HepG2 (cell line): ENCODE results near the gene HBS1L. TPM values are rescaled to one million over a fixed set of nuclear protein-coding genes. Genes with fewer than 3 reads are reported as not detected.

Experiments
- ATAC-seq: fragments of 200-7000 bp; cut with Tn5 transposase; 3 replicates; pipeline ENCODE4 v1.9.1; 2020; ENCODE audit warnings: mild to moderate bottlenecking, moderate library complexity
- BruUV-seq: library from RNA; stranded (reverse); fragments of 400-500 nt; replicated peaks from 2 replicates; lab custom pipeline; 2021; lab: Mats Ljungman, UMichigan
- CTCF ChIA-PET: fragments of 300-600 bp; formaldehyde crosslinking; extraction: SDS; loops from one replicate; lab custom pipeline; 2021; ENCODE audit warnings: low total read pairs, inconsistent platforms, low intra/inter-chr PET ratio; lab: Yijun Ruan, JAX
- POLR2A ChIA-PET: fragments of 350-600 bp; sonication (Branson Sonifier 250); formaldehyde crosslinking; loops from one replicate; lab custom pipeline; 2020; ENCODE audit warnings: antibody characterized with exemption, inconsistent platforms; lab: Yijun Ruan, JAX
- DNase-seq: peaks from one replicate; pipeline ENCODE4 v3.0.0-alpha.2; 2015; ENCODE audit warnings: low spot score
- FAIRE-seq: peaks from 3 replicates; lab custom pipeline; 2011; peaks lifted over from hg19 to GRCh38; lab: Jason Lieb, UNC
- H2AFZ ChIP-seq: one replicate; pipeline ENCODE4 v1.6.1; 2011; ENCODE audit warnings: low read length, inconsistent platforms
- H3K27ac ChIP-seq: fragments of 300-600 bp; 3 replicates; pipeline ENCODE4 v1.8.0; 2011; ENCODE audit warnings: mixed run types, mild to moderate bottlenecking, mixed read lengths, low read length, inconsistent platforms; ENCODE audit not compliant: insufficient read depth; ENCODE audit errors: extremely low read length
- H3K27me3 ChIP-seq, 2 experiments: fragments of 200-600 bp in 1 of 2; 2 replicates in 1 of 2; 3 replicates in 1 of 2; pipeline versions ENCODE4 v1.6.0 to v1.8.0; 2011; ENCODE audit warnings: low read length in 2 of 2, mild to moderate bottlenecking in 2 of 2, moderate library complexity in 2 of 2, inconsistent platforms in 1 of 2; ENCODE audit not compliant: insufficient read depth in 2 of 2, control insufficient read depth in 1 of 2
- H3K36me3 ChIP-seq, 2 experiments: fragments of 200-600 bp in 1 of 2; replicated peaks in 1 of 2; 2 replicates in 1 of 2; 3 replicates in 1 of 2; pipeline versions ENCODE4 v1.5.1 to v1.8.0; 2011; ENCODE audit warnings: low read length in 2 of 2, inconsistent platforms in 1 of 2; ENCODE audit not compliant: insufficient read depth in 2 of 2, control insufficient read depth in 1 of 2
- H3K4me1 ChIP-seq: 2 replicates; pipeline ENCODE4 v1.5.1; 2012; ENCODE audit warnings: low read length, inconsistent platforms; ENCODE audit not compliant: insufficient read depth
- H3K4me2 ChIP-seq: 2 replicates; pipeline ENCODE4 v1.6.0; 2011; ENCODE audit warnings: low read depth, low read length, inconsistent platforms
- H3K4me3 ChIP-seq, 3 experiments: fragments of 200-600 bp in 1 of 3; sonication (generic), shearing (Covaris generic) in 1 of 3; replicated peaks in 1 of 3; 2 replicates each; pipeline ENCODE4 v1.5.1; 2011 to 2016; ENCODE audit warnings: low read length in 3 of 3, inconsistent platforms in 2 of 3, low read depth in 2 of 3, mild to moderate bottlenecking in 2 of 3, control low read depth in 1 of 3, mixed read lengths in 1 of 3; ENCODE audit not compliant: insufficient read depth in 1 of 3
- H3K79me2 ChIP-seq: one replicate; pipeline ENCODE4 v1.6.1; 2011; ENCODE audit warnings: low read length, inconsistent platforms; ENCODE audit not compliant: insufficient read depth
- H3K9ac ChIP-seq: 2 replicates; pipeline ENCODE4 v1.6.0; 2011; ENCODE audit warnings: mild to moderate bottlenecking, low read depth, low read length, inconsistent platforms; ENCODE audit not compliant: insufficient read depth
- H3K9me3 ChIP-seq: 2 replicates; pipeline ENCODE4 v1.5.1; 2012; ENCODE audit warnings: mild to moderate bottlenecking, low read length
- H4K20me1 ChIP-seq: 2 replicates; pipeline ENCODE4 v1.6.0; 2011; ENCODE audit warnings: inconsistent platforms, mild to moderate bottlenecking, low read length, moderate library complexity; ENCODE audit not compliant: insufficient read depth
- HMG20B ChIP-seq: conservative IDR thresholded peaks from 2 replicates; pipeline ENCODE4 v1.6.1; 2016; ENCODE audit warnings: missing genetic modification reagents, missing compliant biosample characterization
- RXRA ChIP-seq: sonication (generic); formaldehyde crosslinking; IDR thresholded peaks from 2 replicates; pipeline ENCODE4 v1.5.1; 2020; ENCODE audit warnings: missing genetic modification reagents
- SP2 ChIP-seq: sonication (generic); formaldehyde crosslinking; IDR thresholded peaks from 2 replicates; pipeline ENCODE4 v1.5.1; 2020; ENCODE audit warnings: mild to moderate bottlenecking, missing genetic modification reagents
- TBX3 ChIP-seq: fragments of 450-650 bp; IDR thresholded peaks from 2 replicates; pipeline ENCODE4 v1.6.1; 2017; ENCODE audit warnings: antibody characterized with exemption, mild to moderate bottlenecking, inconsistent platforms, borderline replicate concordance
- ZFP62 ChIP-seq: sonication (generic); formaldehyde crosslinking; IDR thresholded peaks from 2 replicates; pipeline ENCODE4 v1.4.0; 2020; ENCODE audit warnings: missing genetic modification reagents
- ZFYVE20 ChIP-seq: sonication (generic); formaldehyde crosslinking; IDR thresholded peaks from 2 replicates; pipeline ENCODE4 v1.8.0; 2023; ENCODE audit warnings: low read depth, mild to moderate bottlenecking, moderate library complexity, missing genetic modification reagents, borderline replicate concordance
- ZNF282 ChIP-seq: fragments of 450-650 bp; IDR thresholded peaks from 2 replicates; pipeline ENCODE4 v1.6.1; 2018; ENCODE audit not compliant: partially characterized antibody
- ZNF609 ChIP-seq: sonication (generic); formaldehyde crosslinking; IDR thresholded peaks from 2 replicates; pipeline ENCODE4 v1.4.0; 2020; ENCODE audit warnings: mild to moderate bottlenecking, missing genetic modification reagents, borderline replicate concordance
- ZNF770 ChIP-seq: sonication (generic); formaldehyde crosslinking; IDR thresholded peaks from 2 replicates; pipeline ENCODE4 v1.5.0; 2020; ENCODE audit warnings: mild to moderate bottlenecking, missing genetic modification reagents
- ZNF883 ChIP-seq: sonication (generic); formaldehyde crosslinking; IDR thresholded peaks from 2 replicates; pipeline ENCODE4 v1.5.1; 2020; ENCODE audit warnings: mild to moderate bottlenecking, missing genetic modification reagents; ENCODE audit errors: not compliant biosample characterization
- ZZZ3 ChIP-seq: sonication (generic); formaldehyde crosslinking; IDR thresholded peaks from 2 replicates; pipeline ENCODE4 v1.4.0; 2020; ENCODE audit warnings: missing genetic modification reagents, mild to moderate bottlenecking, borderline replicate concordance
- WGBS: methylation state at CpG from one replicate; pipeline ENCODE4 v1.1.6; 2017; ENCODE audit warnings: low lambda C conversion rate; 5-methylcytosine and 5-hydroxymethylcytosine counted together
- in situ Hi-C: cut with HindIII; loops from 2 replicates; pipeline ENCODE4 v1.10.0; 2017; ENCODE audit warnings: low pct_unique_long_range_greater_than_20kb; ENCODE audit not compliant: extremely low pct_ligation_motif_present
- intact Hi-C: fragments of 100-400 bp; cut with micrococcal nuclease; formaldehyde crosslinking; loops from one replicate; pipeline ENCODE4 v1.10.0; 2022; ENCODE audit not compliant: unreplicated experiment
- polyA plus RNA-seq, 8 experiments: library from polyadenylated mRNA; depleted of rRNA in 3 of 8; stranded (reverse) in 7 of 8; unstranded in 1 of 8; fragments of >200 nt; fragmentation: Illumina TruSeq in 4 of 8; extraction: Trizol in 4 of 8; gene quantifications; 2 replicates each; pipeline versions ENCODE4 v1.2.1 to v1.2.3, GENCODE V29; 2011 to 2016; ENCODE audit warnings: low read depth in 4 of 8, missing spikeins in 1 of 8, mixed read lengths in 1 of 8; ENCODE audit not compliant: insufficient read depth in 1 of 8
- total RNA-seq, 5 experiments: library from RNA; depleted of rRNA; stranded (reverse); fragments of >200 nt; fragmentation: Illumina TruSeq; extraction: Trizol; gene quantifications; 2 replicates each; pipeline ENCODE4 v1.2.3, GENCODE V29; 2016; ENCODE audit warnings: low read depth in 1 of 5

Gene HBS1L
- total and polyA plus RNA-seq, 2 of the 13 experiments (the other 11 are each of a cell fraction or from before 2014, with no cell fraction given): 44.1 to 138 TPM

DNA sequence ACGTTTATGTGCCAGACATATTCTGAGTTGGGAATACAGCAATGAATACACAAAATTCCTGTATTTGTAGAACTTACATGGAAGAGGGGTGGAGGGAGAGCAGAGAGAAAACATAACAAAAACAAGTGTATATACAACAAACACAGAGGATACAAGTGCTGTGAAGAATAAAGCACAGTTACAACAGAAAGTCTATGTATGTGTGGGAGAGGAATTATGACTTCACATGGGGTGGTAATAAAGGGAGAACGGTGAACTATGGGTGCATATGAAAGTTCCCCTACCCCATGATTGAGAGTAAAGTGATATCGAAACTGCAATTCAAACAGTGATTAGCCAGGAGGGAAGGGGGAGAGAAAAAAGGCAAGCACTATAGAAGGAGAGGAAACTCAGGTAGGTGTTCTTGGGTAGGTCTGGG, 24.6 kb downstream of the HBS1L start:
- Histone ChIP-seq H3K79me2 (peaks cover 6% of the 10 kb centered on the region), H3K27ac (no peak overlapping the region), H4K20me1 (no peaks in the 10 kb centered on the region; the same call in 1 of the 2 replicates), H2AFZ (no peak overlapping the region), H3K9ac (no peak overlapping the region), H3K9me3 (no peaks in the 10 kb centered on the region), H3K36me3 (peaks cover 4 to 43% of the 10 kb centered on the region in 2 experiments), H3K4me1 (no peaks in the 10 kb centered on the region), H3K27me3 (no peaks in the 10 kb centered on the region), H3K4me2 (no peak overlapping the region), H3K4me3 (no peak overlapping the region)
- ChIA-PET POLR2A (no interaction called here), CTCF (no interaction called here)
- DNase-seq (no peak), FAIRE-seq (no peak), ATAC-seq (no peak)
- 95% methylated on average over 3 of the region's 3 CpGs for WGBS
- intact Hi-C loops (no loop called here), in situ Hi-C loops (no loop called here)
- no peak for TF ChIP-seq SP2
- TF ChIP-seq ZZZ3: no peak
- no peak for TF ChIP-seq ZNF282
- no peak for TF ChIP-seq HMG20B (CRISPR knock-in tag)
- no peak for TF ChIP-seq ZNF770 (CRISPR knock-in tag)
- no peak for TF ChIP-seq ZFYVE20 (CRISPR knock-in tag)
- TF ChIP-seq ZFP62: no peak
- no peak for TF ChIP-seq RXRA (CRISPR knock-in tag)
- TF ChIP-seq TBX3: no peak
- TF ChIP-seq ZNF883 (CRISPR knock-in tag): no peak
- no peak for TF ChIP-seq ZNF609 (CRISPR knock-in tag)
- BruUV-seq: no TSS peak
